CD8-positive, alpha-beta memory T cell (primary cell): ENCODE data around the gene ITIH1. TPM values are rescaled to one million over a fixed set of nuclear protein-coding genes. Genes with fewer than 3 reads are reported as not detected.
A peak's percentile ranks its signal among the peaks of the same experiment; 100 is the strongest.
"Not testable (repeated sequence)": the region's sequence is repeated elsewhere in the genome, so short reads cannot be mapped to it uniquely, and the experiment has no call there.

Experiments used
- CTCF ChIA-PET: fragments of 350-600 bp; sonication (Branson Sonifier 250); formaldehyde crosslinking; loops from one replicate; lab custom pipeline; 2021; ENCODE audit warnings: antibody characterized with exemption; lab: Charles Lee
- POLR2A ChIA-PET: fragments of 350-600 bp; sonication (Branson Sonifier 250); formaldehyde crosslinking; loops from one replicate; lab custom pipeline; 2021; ENCODE audit warnings: antibody characterized with exemption; lab: Charles Lee
- DNase-seq, 5 donors: peaks; one replicate each; pipeline versions ENCODE4 v3.0.0 to v3.0.0-alpha.2; 2020 to 2022; ENCODE audit warnings: mixed read lengths in 1 of 5
- H3K27ac ChIP-seq: one replicate; pipeline ENCODE4 v1.7.0; 2013; ENCODE audit warnings: low read depth, mild to moderate bottlenecking, low read length, moderate library complexity
- H3K27me3 ChIP-seq: 2 replicates; pipeline ENCODE4 v1.7.0; 2013; ENCODE audit warnings: low read length, mild to moderate bottlenecking; ENCODE audit not compliant: insufficient read depth, poor library complexity, severe bottlenecking
- H3K36me3 ChIP-seq: 2 replicates; pipeline ENCODE4 v1.7.0; 2013; ENCODE audit warnings: mild to moderate bottlenecking, low read length, moderate library complexity; ENCODE audit not compliant: insufficient read depth
- H3K4me1 ChIP-seq: 2 replicates; pipeline ENCODE4 v1.7.0; 2013; ENCODE audit warnings: mild to moderate bottlenecking, low read length, moderate library complexity; ENCODE audit not compliant: insufficient read depth
- H3K4me3 ChIP-seq: 2 replicates; pipeline ENCODE4 v1.7.0; 2013; ENCODE audit warnings: mild to moderate bottlenecking, low read length
- H3K9me3 ChIP-seq: 2 replicates; pipeline ENCODE4 v1.7.0; 2013; ENCODE audit warnings: mild to moderate bottlenecking, low read length
- H3K27ac Mint-ChIP-seq, 8 donors: one replicate each; pipeline ENCODE4 v1.8.0; 2020 to 2021; ENCODE audit warnings: mixed read lengths in 8 of 8, mild to moderate bottlenecking in 6 of 8, inconsistent platforms in 3 of 8, moderate library complexity in 3 of 8
- H3K27me3 Mint-ChIP-seq, 2 donors: one replicate each; pipeline ENCODE4 v1.8.0; 2020 to 2021; ENCODE audit warnings: mixed read lengths in 2 of 2, mild to moderate bottlenecking in 1 of 2, moderate library complexity in 1 of 2
- H3K36me3 Mint-ChIP-seq, 3 donors: one replicate each; pipeline ENCODE4 v1.8.0; 2020 to 2021; ENCODE audit warnings: mixed read lengths in 3 of 3, inconsistent platforms in 1 of 3, mild to moderate bottlenecking in 1 of 3
- H3K4me1 Mint-ChIP-seq, 3 donors: one replicate each; pipeline ENCODE4 v1.8.0; 2020 to 2021; ENCODE audit warnings: mixed read lengths in 3 of 3, inconsistent platforms in 1 of 3, mild to moderate bottlenecking in 1 of 3
- H3K4me3 Mint-ChIP-seq, 7 donors: one replicate each; pipeline ENCODE4 v1.8.0; 2020 to 2021; ENCODE audit warnings: mixed read lengths in 7 of 7, mild to moderate bottlenecking in 6 of 7, moderate library complexity in 4 of 7, inconsistent platforms in 2 of 7
- H3K9me3 Mint-ChIP-seq, 5 donors: one replicate each; pipeline ENCODE4 v1.8.0; 2020 to 2022; ENCODE audit warnings: mixed read lengths in 5 of 5, mild to moderate bottlenecking in 3 of 5, moderate library complexity in 2 of 5, inconsistent platforms in 1 of 5
- polyA plus RNA-seq: library from polyadenylated mRNA; unstranded; fragments of 300-500 nt; fragmentation: Illumina TruSeq; gene quantifications from one replicate; pipeline ENCODE4 v1.2.3, GENCODE V29; 2021
- total RNA-seq, 2 experiments: library from RNA; stranded (reverse); gene quantifications; one replicate each; pipeline ENCODE4 v1.2.3, GENCODE V29; 2021

The ITIH1 gene
- total and polyA plus RNA-seq, 3 experiments from 2014 or later, result not detected

DNA sequence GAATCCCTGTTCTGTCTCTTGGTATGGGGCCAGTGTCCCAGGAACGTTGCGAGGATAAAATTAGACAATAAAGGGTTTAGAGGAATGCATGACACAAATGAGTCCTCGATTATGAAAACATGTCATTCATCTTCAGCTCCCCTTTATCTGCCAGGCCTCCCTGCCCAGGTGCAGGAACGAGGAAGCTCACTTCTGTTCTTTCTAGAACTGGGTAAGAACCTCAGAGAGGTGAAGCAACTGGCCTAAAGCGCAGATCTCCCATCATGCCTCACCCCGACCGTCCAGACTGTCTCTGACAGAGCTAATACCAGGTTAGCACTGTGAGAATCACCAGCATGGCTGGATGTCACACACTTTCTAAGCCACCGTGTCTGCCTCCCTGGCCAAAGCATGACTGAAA lies 1.5 kb upstream of the ITIH1 start:
- peaks cover 6 to 10% (median 7%) of the 10 kb centered on the region in 3 donors for H3K4me1 Mint-ChIP-seq
- H3K27me3 Mint-ChIP-seq, result peaks cover 0 to 5% of the 10 kb centered on the region in 2 donors

GRCh38 chr3:52776486-52776885 lies 913 bp upstream of the ITIH1 start:
- CTCF ChIA-PET, result not testable (repeated sequence)

More for the DNA sequence above, 1.5 kb upstream of the ITIH1 start:
- H3K27me3 ChIP-seq, result no peaks in the 10 kb centered on the region
- Mint-ChIP-seq H3K4me3 (peak overlapping the region in 1 of 7 donors; percentile 54), H3K9me3 (no peaks in the 10 kb centered on the region), H3K36me3 (peaks cover 0 to 4% (median 0%) of the 10 kb centered on the region in 3 donors), H3K27ac (no peak overlapping the region)
- no peaks in the 10 kb centered on the region for H3K9me3 ChIP-seq
- ChIA-PET CTCF (no interaction called here), POLR2A (no interaction called here)
- no peaks in the 10 kb centered on the region for H3K36me3 ChIP-seq
- no peak overlapping the region for H3K4me3 ChIP-seq
- H3K27ac ChIP-seq, result no peak overlapping the region
- H3K4me1 ChIP-seq, result peaks cover 8% of the 10 kb centered on the region
- no peak for DNase-seq

GRCh38 chr3:52777959-52778805 lies 783 bp downstream of the ITIH1 start:
- H3K4me3 Mint-ChIP-seq, result no peak overlapping the region
- ChIA-PET POLR2A (no interaction called here), CTCF (no interaction called here)
- peak in 1 of 5 donors; percentile 24 for DNase-seq
- Histone ChIP-seq H3K36me3 (no peaks in the 10 kb centered on the region), H3K4me1 (no peaks in the 10 kb centered on the region), H3K27me3 (no peaks in the 10 kb centered on the region), H3K27ac (no peak overlapping the region), H3K4me3 (no peak overlapping the region), H3K9me3 (no peaks in the 10 kb centered on the region)
- peaks cover 0 to 5% of the 10 kb centered on the region in 2 donors for H3K27me3 Mint-ChIP-seq
- H3K36me3 Mint-ChIP-seq, result no peaks in the 10 kb centered on the region
- H3K9me3 Mint-ChIP-seq, result no peaks in the 10 kb centered on the region
- H3K4me1 Mint-ChIP-seq, result no peaks in the 10 kb centered on the region
- H3K27ac Mint-ChIP-seq, result peak overlapping the region in 1 of 8 donors; percentile 54

More at GRCh38 chr3:52776486-52776885, 913 bp upstream of the ITIH1 start:
- H3K4me3 ChIP-seq, H3K36me3 ChIP-seq, H3K27ac ChIP-seq, POLR2A ChIA-PET, DNase-seq, H3K9me3 Mint-ChIP-seq, H3K27me3 Mint-ChIP-seq, H3K4me1 Mint-ChIP-seq, H3K27me3 ChIP-seq, H3K36me3 Mint-ChIP-seq, H3K4me1 ChIP-seq, H3K9me3 ChIP-seq, H3K4me3 Mint-ChIP-seq: not testable (repeated sequence)
- peak overlapping the region in 1 of 8 donors; percentile 81 for H3K27ac Mint-ChIP-seq

DNA sequence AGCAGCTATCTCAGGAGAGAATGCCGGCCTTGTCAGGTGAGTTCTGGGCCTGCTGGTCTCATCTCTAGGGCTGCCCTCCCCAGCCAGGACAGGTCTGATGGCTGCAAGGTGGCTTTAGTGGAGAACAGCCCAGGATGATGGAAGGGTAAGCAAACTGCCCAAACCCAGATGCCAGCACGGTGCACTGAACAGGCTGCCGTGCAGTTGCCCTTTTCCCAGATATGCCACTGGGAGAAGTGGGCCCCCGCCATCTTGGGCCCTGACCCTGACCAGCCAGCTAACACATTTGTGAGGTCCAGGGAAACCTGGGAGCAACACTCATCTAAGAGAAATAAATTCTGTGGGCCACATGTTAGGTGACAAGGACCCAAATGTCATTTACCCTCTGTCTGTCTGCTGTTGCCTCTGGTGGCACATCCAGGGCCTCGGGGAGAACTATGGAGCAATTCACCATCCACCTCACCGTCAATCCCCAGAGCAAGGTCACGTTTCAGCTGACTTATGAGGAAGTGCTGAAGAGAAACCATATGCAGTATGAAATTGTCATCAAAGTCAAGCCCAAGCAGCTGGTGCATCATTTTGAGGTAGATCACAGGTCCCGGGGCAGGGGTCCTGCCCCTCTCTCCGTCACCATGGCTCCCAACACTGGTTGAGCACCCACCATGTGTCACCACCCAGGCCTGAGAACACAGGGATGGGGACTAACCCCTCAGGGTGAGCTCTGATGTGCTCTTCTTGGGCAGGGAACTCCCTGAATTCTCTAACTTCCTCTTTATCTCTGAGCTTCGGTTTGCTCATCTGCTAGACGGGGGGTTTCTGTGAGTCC lies 1.8 kb downstream of the ITIH1 start:
- Histone ChIP-seq H3K27ac (no peak overlapping the region), H3K4me1 (no peaks in the 10 kb centered on the region), H3K4me3 (no peak overlapping the region), H3K9me3 (no peaks in the 10 kb centered on the region), H3K36me3 (no peaks in the 10 kb centered on the region), H3K27me3 (no peaks in the 10 kb centered on the region)
- Mint-ChIP-seq H3K27me3 (peaks cover 0 to 8% of the 10 kb centered on the region in 2 donors), H3K4me1 (no peaks in the 10 kb centered on the region), H3K27ac (no peak overlapping the region), H3K36me3 (no peaks in the 10 kb centered on the region), H3K9me3 (no peaks in the 10 kb centered on the region), H3K4me3 (no peak overlapping the region)
- ChIA-PET CTCF (interaction anchor here (2.6 kb wide), 1 partner anchor 19 kb away, joined by 7 read pairs; no protein-coding TSS in a partner anchor), POLR2A (no interaction called here)
- peak in 1 of 5 donors; percentile 33 for DNase-seq

DNA sequence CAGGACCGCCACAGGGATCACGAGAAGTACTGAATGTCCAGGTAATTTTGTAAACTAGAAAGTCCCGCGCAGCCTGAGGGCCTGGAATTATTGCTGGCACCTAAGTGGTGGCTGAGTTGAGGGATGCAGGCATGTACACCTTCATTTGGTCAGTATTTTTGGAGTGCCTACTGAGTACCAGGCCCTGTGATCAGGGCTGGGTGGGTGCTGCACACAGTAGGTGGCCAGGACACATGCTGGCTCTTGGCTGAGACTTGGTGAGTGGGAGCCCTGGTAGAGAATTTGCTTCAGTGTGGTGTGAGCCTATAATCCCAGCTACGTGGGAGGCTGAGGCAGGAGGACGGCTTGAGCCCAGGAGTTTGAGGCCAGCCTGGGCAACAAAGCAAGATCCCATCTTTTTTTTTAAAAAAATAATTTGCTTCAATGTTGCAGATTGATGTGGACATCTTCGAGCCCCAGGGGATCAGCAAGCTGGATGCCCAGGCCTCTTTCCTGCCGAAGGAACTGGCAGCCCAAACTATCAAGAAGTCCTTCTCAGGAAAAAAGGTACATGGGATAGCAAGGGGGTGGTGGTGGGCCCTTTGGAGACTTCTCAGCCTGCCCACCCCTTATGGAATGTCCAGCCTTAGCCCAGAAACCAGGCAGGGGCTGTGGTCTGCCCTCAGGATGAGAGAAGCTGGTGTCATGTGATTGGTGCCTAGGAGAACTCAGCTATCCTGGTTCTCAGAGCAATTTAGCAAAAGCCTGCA lies 2.6 kb downstream of the ITIH1 start:
- H3K27me3 ChIP-seq, result no peaks in the 10 kb centered on the region
- H3K9me3 ChIP-seq, result no peaks in the 10 kb centered on the region
- Mint-ChIP-seq H3K9me3 (no peaks in the 10 kb centered on the region), H3K4me1 (no peaks in the 10 kb centered on the region), H3K27ac (no peak overlapping the region), H3K27me3 (peaks cover 0 to 8% of the 10 kb centered on the region in 2 donors), H3K4me3 (no peak overlapping the region), H3K36me3 (no peaks in the 10 kb centered on the region)
- CTCF ChIA-PET, result interaction anchor here (2.6 kb wide), 1 partner anchor 19 kb away, joined by 7 read pairs; no protein-coding TSS in a partner anchor
- no peak overlapping the region for H3K4me3 ChIP-seq
- no peak overlapping the region for H3K27ac ChIP-seq
- no peaks in the 10 kb centered on the region for H3K36me3 ChIP-seq
- no peak for DNase-seq
- no peaks in the 10 kb centered on the region for H3K4me1 ChIP-seq
- POLR2A ChIA-PET, result no interaction called here

- POLR2A ChIA-PET, result no interaction called here
Observed at GRCh38 chr3:52781741-52782140, 4.3 kb downstream of the ITIH1 start.

GRCh38 chr3:52782412-52783210 lies 5.2 kb downstream of the ITIH1 start:
- Mint-ChIP-seq H3K36me3 (no peaks in the 10 kb centered on the region), H3K4me3 (peak overlapping the region in 1 of 7 donors; percentile 18), H3K9me3 (no peaks in the 10 kb centered on the region), H3K27ac (no peak overlapping the region), H3K27me3 (peaks cover 0 to 10% of the 10 kb centered on the region in 2 donors), H3K4me1 (no peaks in the 10 kb centered on the region)
- POLR2A ChIA-PET, result no interaction called here
- no peak for DNase-seq
- Histone ChIP-seq H3K9me3 (no peaks in the 10 kb centered on the region), H3K4me1 (no peaks in the 10 kb centered on the region), H3K27ac (no peak overlapping the region), H3K27me3 (no peaks in the 10 kb centered on the region), H3K36me3 (no peaks in the 10 kb centered on the region), H3K4me3 (no peak overlapping the region)
- CTCF ChIA-PET, result no interaction called here

More at GRCh38 chr3:52781741-52782140, 4.3 kb downstream of the ITIH1 start:
- no peaks in the 10 kb centered on the region for H3K27me3 ChIP-seq
- Mint-ChIP-seq H3K4me3 (no peak overlapping the region), H3K9me3 (no peaks in the 10 kb centered on the region), H3K27me3 (peaks cover 0 to 8% of the 10 kb centered on the region in 2 donors), H3K27ac (no peak overlapping the region), H3K36me3 (no peaks in the 10 kb centered on the region), H3K4me1 (no peaks in the 10 kb centered on the region)
- peak in 1 of 5 donors; percentile 37 for DNase-seq
- no peak overlapping the region for H3K4me3 ChIP-seq
- H3K9me3 ChIP-seq, result no peaks in the 10 kb centered on the region
- CTCF ChIA-PET, result no interaction called here
- H3K27ac ChIP-seq, result no peak overlapping the region
- no peaks in the 10 kb centered on the region for H3K4me1 ChIP-seq
- no peaks in the 10 kb centered on the region for H3K36me3 ChIP-seq
